GM19372 (cell line): ENCODE measurements around the gene PARP11.
"Not testable (repeated sequence)": the region's sequence is repeated elsewhere in the genome, so short reads cannot be mapped to it uniquely, and the experiment has no call there.

Experiments
- ATAC-seq: cut with Tn5 transposase; IDR thresholded peaks from one replicate; pipeline ENCODE4 v1.9.1; 2021; ENCODE audit warnings: mild to moderate bottlenecking, low read depth, moderate library complexity; ENCODE audit not compliant: unreplicated experiment

The PARP11 gene

DNA sequence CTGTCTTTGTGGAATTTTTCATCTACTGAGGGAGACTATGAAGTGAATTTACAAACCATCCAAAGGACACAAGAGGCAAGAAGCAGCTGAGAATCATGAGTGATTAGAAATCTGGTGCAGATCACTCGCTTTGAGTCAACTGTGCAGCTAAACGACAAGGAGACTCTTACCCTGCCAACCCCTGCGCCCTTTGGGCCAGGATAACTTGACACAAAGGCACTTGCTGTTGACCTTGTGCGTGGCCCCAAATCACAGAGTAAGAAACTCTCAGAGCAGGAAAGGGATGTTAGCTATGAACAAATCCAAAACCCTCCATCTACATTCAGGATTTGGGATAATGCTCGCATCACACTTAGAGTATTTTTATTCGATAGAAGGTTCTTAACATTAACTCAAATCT, 11.5 kb upstream of the PARP11 start:
- no peak for ATAC-seq

DNA sequence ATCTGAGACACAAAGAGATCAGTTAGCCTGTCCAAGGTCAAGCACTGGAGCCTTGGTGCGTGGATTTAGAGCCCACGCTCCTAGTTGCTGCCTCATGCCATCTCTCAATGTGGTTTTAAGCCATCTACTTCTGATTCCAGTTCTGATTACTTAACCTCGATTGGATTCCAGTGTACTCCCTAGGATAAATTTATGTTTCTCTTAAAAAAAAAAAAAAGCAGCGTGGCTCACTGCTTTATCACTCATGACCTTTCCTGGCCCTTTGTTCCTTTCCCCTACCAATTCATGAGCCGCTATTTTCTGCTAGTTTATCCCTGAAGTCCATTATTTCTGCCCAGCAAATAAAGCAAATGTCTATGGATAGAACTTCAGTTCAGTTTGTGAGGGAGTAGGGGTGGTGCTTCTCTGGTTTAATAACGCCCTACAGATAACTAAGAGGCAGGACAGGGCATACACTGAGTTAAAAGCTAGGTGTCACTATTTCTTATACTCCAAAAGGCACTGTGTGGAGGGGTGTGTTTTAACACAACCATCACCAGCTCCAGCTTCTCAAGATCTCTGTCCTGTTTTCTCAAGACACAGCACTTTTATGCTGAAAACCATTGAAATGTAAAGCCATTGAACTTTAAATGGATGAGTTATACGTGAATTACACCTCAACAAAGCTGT, 9.8 kb upstream of the PARP11 start:
- no peak for ATAC-seq

DNA sequence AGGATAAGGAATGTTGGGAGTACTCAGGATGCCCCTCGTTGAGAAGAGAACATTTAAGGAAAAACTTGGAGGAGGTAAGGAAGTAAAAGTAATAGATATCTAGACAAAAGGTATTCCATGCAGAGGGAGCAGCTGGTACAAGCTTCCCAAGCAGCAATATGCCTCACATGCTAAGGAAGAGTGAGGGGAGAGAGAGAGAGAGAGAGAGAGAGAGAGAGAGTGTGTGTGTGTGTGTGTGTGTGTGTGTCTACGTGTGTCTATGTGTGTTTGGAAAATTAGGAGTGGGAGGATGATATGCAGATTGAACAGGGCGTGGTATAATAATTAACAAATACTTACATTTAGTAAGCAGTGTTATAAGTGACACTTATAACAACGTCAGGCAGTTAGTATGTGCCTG, 9.2 kb upstream of the PARP11 start:
- ATAC-seq = no peak

DNA sequence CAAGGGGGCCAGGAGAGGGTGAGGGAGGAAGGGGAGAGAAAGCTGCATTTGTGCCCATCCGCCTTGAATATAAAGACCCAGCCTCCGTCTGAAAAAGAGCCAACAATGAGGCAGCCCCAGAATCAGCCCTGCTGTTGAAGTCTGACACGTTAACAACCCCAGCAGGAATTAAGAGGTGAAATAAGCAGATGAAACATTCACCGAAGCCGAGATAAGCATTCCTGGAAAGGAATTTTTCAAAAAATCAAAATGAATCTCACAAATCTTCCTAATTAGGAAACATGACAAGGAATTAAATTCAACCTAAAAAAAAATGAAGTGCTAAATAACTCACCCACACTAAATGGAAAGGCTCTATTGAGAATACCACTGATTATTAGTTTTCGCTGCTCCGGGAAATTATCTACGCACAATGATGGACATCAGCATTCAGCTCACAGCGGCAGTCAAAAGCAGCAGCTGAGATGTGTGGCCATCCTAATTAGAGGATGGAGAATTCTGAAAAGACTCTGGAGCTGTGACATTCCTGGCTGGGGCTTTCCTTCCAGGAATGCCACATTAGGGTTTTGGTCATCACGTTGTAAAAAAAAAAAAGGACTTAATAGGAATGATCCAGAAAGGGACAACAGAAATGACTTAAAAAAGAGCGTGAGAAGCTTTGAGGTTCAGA, 8.2 kb upstream of the PARP11 start:
- no peak for ATAC-seq

DNA sequence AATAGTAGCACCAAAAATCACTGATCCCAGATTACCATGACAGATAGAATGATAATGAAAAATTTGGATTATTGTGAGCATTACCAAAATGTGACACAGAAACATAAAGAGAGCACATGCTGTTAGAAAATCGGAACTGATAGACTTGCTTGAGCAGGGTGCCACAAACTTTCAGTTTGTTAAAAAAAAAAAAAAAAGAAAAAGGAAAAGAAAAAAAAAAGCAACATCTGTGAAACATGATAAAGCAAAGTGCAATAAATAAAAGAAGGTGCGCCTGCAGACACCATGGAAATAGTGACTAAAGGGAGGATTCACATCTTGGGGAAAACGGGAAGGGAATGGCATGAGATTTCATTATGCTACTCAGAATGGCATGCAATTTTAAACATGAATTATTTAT, 6.6 kb upstream of the PARP11 start:
- no peak for ATAC-seq

DNA sequence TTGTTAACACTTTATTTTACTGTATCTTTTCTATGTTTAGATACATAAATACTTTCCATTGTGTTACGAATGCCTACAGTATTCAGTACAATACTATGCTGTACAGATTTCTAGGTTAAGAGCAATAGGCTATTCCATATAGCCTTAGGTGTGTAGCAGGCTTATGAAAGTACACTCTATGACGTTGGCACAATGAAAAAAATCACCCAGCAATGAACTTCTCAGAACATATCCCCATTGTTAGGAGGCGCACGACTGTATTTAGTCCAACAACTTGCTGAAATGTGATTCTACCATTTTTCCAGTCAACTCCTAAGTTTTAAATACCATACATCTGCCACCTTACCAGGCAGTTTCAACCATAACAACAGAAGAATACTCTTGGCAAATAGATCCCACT, 1.8 kb downstream of the PARP11 start:
- no peak for ATAC-seq

DNA sequence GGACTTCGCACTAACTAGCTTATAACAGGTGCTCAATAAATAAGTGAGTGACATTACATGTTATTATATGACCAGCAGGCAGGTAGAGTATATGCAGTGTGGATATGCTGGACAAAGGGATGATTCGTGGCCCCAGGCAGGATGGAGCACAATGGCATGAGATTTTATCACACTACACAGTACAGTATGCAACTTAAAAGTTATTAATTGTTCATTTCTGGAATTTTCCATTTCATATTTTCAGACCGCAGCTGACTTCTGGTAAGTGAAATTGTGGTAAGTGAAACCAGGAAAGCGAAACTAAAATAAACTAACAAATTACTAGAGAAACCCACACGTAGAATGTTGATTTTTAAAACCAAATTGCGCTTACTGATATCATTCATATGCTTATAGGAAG, 3.3 kb downstream of the PARP11 start:
- ATAC-seq = no peak

DNA sequence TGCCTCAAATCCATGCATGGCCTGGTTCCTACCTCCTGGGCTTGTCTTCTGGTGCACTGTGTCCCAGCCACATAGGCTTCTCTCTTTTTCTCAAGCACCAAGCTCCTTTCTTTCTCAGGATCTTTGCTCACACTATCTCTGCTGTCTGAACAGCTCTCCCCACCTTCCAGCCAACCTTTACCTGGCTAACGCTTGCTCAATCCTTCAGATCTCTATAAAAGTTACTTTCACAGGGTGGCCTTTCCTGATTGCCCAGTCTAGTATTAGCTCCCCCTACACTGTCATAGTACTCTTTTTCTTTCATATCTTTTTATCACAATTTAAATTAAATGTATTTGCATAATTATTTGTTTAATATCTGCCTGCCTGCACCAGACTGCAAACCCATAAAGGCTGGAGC, 3.8 kb downstream of the PARP11 start:
- no peak for ATAC-seq

DNA sequence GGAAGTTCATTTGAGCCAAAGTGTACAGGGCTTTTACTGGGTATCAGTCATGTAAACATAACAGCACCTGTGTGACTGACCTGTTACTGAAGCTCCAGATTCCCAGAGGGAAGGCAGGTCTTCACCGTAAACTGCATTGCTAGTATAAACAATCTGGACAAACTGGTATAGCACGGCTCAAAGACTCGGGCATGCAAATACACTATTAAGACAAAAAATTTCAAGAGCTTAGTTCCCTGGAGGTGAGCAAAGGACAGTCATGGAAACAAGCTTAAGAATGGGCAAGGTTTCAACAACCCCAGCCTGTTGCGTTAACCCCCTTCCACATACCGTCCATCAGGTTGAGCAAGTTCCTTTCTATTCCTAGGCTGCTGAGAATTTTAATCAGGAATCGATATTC, 9.4 kb downstream of the PARP11 start:
- no peak for ATAC-seq

DNA sequence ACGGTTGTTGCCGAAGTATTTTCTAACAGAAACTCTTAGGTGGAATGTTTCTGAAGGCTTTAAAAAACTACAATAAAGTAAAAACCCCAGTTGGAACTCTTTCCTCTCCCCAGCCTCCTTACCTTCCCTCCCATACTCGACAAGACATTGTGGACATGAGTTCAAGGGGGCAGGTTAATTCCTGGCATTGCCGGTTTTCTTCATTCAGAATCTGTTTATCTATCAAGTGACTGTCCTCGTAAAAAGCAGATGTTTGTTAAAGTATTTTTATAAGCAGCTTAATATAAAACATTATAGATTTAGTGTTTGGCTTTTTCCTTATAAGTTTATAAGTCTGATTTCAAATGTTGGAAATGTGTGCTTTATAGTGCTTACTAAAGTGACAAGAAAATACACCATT, 30.7 kb downstream of the PARP11 start:
- no peak for ATAC-seq

DNA sequence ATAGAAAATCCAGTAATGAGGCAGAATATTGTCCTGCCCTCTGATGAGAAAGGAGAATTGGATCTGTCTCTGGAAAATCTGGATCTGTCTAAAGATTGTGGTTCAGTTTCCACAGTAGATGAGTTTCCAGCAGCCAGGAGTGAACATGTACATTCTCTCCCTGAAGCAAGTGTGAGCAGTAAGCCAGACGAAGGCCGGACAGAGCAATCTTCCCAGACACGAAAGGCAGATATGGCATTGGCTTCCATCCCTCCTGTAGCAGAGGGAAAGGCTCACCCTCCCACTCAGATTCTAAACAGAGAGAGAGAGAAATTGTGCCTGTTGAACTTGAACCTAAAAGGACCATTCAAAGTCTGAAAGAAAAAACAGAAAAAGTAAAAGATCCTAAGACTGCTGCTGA, 31.4 kb downstream of the PARP11 start:
- no peak for ATAC-seq

DNA sequence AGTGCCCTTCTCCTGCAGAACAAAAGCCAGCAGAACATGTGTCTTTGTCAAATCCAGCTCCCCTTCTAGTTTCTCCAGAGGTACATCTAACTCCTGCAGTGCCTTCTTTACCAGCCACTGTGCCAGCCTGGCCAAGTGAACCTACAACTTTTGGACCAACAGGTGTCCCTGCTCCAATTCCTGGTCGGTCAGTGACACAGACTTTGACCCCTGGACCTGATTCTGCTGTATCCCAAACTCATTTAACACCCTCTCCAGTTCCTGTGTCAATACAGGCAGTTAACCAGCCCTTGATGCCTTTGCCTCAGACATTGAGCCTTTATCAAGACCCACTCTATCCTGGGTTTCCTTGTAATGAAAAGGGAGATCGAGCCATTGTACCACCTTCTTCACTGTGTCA, 32.4 kb downstream of the PARP11 start:
- ATAC-seq = not testable (repeated sequence)

DNA sequence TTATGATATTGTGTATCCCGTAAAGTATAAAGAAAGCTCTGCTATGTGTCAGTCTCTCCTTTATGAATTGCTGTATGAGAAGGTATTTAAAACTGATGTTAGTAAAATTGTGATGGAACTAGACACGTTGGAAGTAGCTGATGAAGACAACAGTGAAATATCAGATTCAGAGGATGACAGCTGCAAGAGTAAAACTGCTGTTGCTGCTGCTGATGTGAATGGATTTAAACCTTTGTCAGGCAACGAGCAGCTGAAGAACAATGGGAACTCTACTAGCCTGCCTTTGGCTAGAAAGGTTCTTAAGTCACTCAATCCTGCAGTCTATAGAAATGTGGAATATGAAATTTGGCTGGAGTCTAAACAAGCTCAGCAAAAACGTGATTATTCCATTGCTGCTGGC, 33.5 kb downstream of the PARP11 start:
- ATAC-seq = not testable (repeated sequence)

DNA sequence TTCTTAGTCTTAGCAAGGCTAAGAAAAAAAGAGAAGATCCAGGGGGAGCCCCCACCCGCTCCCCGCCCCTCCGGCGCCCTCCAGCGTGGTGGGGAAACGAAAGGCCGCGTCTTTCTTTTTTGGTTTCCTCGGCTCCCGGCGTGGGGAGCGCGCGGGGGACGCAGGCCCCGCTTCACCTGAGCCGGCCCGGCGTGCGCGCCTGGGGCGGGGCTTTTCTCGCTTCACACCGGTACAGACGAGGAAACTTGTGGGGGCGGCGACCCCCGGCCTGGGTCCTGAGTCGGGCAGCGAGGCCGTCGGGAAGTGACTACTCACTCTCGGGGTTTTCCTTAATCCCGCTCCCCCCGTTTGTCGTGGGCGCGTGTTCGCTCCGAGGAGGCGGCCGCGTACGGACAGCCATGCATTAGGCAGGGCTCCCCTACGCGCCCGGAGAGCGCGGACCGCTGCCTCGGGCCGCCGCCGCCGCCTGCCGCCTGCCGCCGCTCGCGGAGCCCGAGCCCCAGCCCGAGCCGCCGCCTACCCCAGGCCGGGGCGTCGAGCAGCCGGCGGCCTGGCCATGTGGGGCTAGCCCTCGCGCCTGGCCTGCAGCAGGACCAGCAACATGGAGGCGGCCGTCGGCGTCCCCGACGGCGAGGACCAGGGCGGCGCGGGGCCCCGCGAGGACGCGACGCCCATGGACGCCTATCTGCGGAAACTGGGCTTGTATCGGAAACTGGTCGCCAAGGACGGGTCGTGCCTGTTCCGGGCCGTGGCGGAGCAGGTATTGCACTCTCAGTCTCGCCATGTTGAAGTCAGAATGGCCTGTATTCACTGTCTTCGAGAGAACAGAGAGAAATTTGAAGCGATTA, 34.3 kb downstream of the PARP11 start:
- not testable (repeated sequence) for ATAC-seq

DNA sequence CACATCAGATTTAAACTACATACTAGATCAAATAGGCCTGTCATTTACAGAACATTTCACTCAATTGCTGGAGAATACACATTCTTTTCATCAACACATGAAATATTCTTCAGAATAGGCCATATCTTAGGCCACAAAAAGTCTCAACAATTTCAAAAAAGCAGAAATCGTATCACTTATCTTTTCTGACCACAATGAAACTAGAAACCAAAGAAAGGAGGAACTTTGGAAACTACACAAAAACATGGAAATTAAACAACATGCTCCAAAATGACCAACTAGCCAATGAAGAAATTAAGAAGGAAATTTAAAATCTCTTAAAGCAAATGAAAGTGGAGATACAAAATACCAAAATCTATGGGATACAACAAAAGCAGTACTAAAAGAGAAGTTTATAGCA, 35.1 kb downstream of the PARP11 start:
- no peak for ATAC-seq

DNA sequence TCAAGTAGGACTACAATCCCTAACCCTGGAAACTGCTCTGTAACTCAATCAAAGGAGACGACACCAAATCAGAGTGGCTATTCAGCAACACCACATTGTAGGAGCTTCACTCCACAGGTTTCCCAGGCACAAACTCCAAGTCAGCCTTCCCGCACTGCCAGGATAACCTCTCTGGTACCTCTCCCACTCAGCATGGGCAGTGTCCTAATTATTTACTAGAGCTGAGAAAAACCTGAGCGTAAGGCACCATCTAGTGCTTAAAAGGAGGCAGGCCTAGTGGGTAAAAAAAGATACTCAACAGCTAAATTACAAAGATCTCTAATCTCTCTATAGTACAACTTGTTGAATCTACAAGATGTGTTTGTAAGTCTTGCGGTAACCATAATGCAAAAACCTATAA, 36.1 kb downstream of the PARP11 start:
- ATAC-seq = no peak

DNA sequence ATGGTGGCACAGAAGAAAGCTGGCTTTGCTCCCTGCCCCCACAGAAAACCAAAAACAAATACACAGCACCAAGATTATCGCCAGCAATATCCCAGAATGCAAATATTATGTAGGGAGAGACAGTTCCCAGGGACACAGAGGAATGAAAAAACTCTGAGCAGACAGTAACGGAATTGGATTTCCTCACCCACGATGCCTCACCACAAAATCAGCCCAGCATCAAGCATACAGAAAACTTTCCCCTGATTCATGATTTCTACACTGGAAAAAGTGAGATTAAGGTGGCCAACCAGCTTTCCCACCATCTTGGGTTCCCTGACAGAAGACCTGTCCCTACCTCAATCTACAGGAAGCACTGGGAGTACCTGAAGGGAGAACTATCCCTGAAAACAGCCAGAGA, 36.6 kb downstream of the PARP11 start:
- no peak for ATAC-seq

DNA sequence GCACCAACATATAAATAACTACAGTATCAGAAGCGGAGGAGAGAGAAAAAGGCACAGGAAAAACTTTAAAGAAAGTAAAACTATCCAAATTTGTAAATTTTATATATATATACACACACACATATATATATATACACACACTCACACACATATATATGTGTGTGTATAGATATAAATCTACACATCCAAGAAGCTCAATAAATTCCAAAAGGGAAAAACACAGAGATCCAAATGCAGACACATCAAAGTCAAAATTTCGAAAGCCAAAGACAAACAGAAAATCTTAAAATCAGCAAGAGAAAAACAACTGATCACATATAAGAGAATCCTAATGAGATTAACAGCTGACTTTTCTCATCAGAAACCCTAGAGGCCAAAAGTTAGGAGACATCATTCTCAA, 37.3 kb downstream of the PARP11 start:
- ATAC-seq = no peak

DNA sequence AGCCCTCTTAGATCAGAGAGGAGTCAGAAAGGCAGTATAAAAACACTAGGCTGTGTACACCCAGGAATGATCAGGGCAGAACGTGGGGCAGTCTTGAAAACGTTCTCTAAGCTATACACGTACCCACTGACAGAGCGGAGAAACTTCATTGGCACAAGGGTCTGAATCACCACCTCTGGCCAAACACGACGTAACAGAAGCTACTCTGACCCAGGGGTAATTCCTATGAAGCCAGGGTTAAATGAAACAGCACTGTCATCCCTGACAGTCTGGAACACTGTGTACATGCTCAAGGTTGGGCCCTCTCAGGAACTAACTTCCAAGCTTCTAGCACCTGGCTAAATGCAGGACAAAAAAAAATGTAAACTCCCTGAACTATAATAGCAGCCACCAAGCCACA, 38.4 kb downstream of the PARP11 start:
- ATAC-seq = no peak

DNA sequence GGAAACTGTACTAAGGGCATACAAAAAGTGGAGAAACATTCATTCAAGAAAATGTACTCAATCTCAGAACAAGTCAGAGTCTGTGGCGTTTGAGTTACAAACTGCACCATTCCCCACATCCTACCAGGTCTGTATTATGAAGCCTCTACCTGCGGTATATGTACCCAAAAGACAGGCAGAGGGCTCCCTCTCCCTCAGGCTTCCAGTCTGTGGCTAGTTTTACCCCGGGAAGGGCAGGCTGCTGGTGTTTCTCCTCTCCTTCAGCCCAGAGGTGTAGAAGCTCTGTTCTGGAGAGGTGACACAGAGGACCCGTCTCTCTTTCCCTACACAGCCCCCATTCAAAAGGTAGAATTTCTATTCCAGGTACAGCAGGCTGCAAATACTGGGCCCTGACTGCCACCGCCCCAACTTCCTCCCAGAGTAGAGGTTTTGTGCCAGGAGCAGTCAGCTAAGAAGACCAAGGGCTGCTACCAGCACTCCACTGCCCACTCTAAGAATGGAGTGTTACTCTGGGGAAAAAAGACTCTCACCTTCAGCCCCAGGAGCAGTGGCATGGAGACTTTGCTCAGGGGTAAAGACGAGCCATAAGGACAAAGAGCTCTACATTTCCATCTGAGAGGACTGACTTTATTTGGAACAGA, 39.4 kb downstream of the PARP11 start:
- ATAC-seq = no peak

DNA sequence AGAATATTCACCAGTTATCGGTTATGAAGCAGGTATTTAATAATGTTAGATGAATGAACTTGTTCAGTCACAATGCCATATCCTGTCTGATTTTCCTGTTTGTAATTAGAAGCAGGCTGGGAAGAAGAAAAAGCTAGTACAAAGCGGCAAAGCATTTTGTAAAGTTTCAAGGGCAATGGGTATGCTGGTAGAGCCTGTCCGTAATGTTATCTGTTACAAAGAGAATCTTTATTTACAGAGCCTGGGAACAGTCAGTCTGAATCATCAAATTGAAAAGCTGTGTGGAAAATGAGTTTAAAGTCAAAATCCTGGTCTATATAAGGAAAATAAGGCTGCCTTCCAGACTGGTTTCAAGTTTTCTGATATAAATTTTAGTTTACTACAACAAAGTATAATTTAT, 40.5 kb downstream of the PARP11 start:
- ATAC-seq = no peak
